ENCODE results near the gene HECTD1. TPM values are rescaled to one million over a fixed set of nuclear protein-coding genes. Genes with fewer than 3 reads are reported as not detected.
"Not testable (repeated sequence)": the region's sequence is repeated elsewhere in the genome, so short reads cannot be mapped to it uniquely, and the experiment has no call there.

The HECTD1 gene
- total RNA-seq, 1 experiment from 2014 or later, result 75.3 TPM

- DNase-seq (ENCODE audit: low spot score), result no peak
Observed at GRCh38 chr14:31154956-31155355, 52.6 kb downstream of the HECTD1 start.

GRCh38 chr14:31142455-31143087 lies 65.0 kb downstream of the HECTD1 start:
- no peak for DNase-seq (ENCODE audit: low spot score)

- no peak for DNase-seq (ENCODE audit: low spot score)
Observed at GRCh38 chr14:31139301-31139847, 68.2 kb downstream of the HECTD1 start.

GRCh38 chr14:31138301-31138700 lies 69.3 kb downstream of the HECTD1 start:
- DNase-seq (ENCODE audit: low spot score), result no peak

GRCh38 chr14:31137214-31137889 lies 70.2 kb downstream of the HECTD1 start:
- DNase-seq (ENCODE audit: low spot score), result no peak

DNA sequence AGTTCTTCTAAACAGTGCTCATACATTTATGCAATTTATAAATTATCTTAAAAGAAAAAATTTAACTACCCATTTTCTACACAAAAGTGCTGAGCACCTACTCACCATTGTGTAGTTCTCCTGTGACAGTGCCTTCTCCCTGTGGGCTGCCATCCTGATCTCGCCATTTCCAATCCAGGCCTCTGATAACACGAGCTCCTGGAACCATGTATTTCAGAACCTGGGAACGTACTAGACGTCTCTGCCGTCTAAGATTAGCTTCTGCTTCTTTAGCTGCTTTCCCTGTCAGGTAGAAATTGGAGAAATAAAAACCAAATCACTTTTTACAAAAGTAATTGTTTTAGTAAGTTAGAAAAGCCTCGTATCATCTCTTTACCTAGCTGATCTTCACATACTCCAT lies 74.5 kb downstream of the HECTD1 start:
- no peak for DNase-seq (ENCODE audit: low spot score)

DNA sequence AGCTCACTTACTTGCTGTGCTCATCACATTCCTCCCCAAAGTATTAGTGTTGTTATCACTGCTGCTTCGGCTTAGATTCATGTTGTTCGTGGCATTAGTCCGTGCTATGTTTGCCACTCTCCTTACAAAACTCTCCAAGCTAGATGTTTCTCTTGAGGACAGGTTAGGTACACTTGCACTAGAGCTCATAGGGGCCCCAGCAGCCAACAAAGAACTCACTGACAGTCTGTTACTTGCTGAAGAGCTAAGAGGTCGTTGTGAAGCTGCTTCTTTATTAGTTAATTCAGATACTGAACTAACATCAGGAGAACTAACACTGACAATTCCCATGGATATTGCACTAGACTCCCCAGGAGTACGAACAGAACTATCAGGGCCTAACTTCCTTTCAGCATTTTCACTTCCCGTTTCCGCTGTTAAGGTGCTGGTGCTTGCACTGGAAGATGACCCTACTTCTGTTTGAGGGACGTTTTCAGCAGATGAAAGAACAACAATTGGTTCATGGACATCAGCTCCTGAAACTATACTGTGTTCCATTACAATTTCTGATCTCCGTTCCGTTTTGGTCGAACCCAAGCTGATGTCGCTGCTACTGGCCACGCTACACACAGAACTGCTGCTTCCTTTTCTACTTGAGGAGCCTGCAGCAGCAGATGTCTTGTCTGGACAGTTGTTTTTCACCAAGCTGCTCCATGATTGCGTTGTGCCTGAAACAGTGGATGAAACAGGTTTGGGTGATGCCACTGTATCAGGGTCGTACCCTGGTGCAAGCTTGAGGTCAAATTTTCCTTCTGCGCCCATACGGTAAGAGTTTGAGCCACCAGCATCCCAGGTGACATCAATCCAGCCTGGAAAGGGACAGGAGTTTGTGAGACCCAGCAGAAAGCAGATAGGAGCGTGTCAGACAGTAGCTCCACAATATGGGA lies 78.7 kb downstream of the HECTD1 start:
- no peak for DNase-seq (ENCODE audit: low spot score)

DNA sequence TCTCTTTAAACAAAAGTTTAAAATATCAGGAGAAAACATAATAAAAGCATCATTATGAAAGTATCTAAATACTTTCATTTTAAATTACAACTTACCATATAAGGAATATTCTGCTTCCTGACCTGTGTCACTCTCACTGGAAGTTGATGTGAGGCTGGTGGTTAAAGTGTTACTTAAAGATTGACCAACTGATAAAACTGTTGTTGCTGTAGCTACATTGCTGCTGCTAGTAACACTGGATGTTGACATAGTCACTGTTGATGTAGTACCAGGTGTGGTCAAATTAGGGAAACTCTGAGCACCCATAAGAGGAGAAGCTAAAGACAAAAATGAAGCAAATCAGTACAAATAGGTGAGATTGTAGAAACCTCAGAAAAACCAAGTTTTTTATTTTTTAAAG lies 79.9 kb downstream of the HECTD1 start:
- DNase-seq (ENCODE audit: low spot score), result peak; percentile 27

GRCh38 chr14:31126680-31127079 lies 80.9 kb downstream of the HECTD1 start:
- DNase-seq (ENCODE audit: low spot score), result no peak

- no peak for DNase-seq (ENCODE audit: low spot score)
Observed at GRCh38 chr14:31125231-31125630, 82.4 kb downstream of the HECTD1 start.

DNA sequence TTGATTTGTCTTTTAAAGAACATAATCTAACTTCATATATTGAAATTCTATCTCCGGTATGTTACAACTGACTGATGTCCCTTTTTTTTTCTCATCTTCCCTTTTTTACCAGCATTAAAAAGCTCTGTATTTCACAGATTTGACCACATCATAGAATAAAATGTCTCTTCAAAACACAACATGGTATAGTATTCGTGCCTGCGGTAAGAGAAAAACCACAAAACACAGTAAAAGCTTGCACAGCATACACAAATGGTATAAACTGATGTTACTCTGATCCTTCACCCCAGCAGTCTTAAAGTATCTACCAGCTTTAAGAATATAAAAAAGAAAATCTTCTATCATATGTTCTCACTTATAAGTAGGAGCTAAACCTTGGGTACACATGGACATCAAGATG lies 83.4 kb downstream of the HECTD1 start:
- no peak for DNase-seq (ENCODE audit: low spot score)

GRCh38 chr14:31122921-31123320 lies 84.7 kb downstream of the HECTD1 start:
- DNase-seq (ENCODE audit: low spot score), result no peak

DNA sequence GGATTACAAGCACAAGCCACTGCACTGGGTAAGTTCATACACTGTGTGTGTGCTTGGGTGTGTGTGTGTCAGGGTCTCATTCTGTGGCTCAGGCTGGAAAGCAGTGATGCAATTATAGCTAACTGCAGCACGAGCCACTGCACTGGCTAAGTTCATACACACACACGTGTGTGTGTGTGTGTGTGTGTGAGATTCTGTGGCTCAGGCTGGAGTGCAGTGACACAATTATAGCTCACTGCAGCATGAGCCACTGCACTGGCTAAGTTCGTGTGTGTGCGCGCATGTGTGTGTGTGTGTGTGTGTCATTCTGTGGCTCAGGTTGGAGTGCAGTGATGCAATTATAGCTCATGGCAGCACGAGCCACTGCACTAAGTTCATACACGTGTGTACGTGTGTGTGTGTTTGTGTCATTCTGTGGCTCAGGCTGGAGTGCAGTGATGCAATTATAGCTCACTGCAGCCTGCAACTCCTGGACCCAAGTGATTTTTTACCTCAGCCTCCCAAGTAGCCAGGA lies 85.4 kb downstream of the HECTD1 start:
- no peak for DNase-seq (ENCODE audit: low spot score)

DNA sequence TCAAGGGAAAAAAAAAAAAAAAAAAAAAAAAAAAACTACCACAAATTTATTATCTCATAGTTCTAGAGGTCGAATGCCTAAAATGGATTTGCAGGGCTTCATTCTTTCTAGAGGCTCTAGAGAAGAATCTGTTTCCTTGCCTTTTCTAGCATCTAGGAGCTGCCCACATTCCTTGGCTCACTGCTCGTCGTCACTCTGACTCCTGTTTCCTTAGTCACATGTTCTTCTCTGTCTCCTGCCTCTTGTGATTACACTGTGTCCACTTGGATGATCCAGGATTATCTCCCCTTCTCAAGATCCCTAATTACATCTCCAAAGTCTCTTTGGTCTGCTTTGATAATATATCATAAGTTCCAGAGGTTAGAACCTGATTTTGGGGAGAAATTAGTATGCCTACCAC lies 88.7 kb downstream of the HECTD1 start:
- no peak for DNase-seq (ENCODE audit: low spot score)

- no peak for DNase-seq (ENCODE audit: low spot score)
Observed at GRCh38 chr14:31113794-31114193, 93.8 kb downstream of the HECTD1 start.

GRCh38 chr14:31110872-31111271 lies 96.7 kb downstream of the HECTD1 start:
- no peak for DNase-seq (ENCODE audit: low spot score)

GRCh38 chr14:31109257-31109656 lies 98.3 kb downstream of the HECTD1 start:
- no peak for DNase-seq (ENCODE audit: low spot score)

DNA sequence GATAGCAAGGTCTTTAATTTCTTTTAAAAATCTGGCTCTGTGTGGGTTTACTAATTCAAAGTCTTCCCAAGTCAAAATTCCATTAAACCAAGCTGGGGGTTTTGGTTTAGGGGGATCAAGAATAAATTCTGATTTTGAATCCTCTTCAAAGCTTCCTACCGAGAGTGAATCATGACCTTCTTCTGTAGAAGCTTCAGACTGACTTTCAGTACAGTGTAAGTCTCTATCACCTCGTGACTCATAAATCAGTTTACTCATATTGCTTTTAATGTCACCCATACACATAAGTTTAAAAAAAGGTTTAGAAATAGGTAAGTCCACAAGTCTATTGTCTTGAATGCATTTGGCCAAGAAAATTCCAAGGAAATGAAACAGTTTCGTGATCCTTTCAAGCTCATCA lies 100.8 kb downstream of the HECTD1 start:
- DNase-seq (ENCODE audit: low spot score), result no peak

GRCh38 chr14:31097081-31097480 lies 110.5 kb downstream of the HECTD1 start:
- no peak for DNase-seq (ENCODE audit: low spot score)

DNA sequence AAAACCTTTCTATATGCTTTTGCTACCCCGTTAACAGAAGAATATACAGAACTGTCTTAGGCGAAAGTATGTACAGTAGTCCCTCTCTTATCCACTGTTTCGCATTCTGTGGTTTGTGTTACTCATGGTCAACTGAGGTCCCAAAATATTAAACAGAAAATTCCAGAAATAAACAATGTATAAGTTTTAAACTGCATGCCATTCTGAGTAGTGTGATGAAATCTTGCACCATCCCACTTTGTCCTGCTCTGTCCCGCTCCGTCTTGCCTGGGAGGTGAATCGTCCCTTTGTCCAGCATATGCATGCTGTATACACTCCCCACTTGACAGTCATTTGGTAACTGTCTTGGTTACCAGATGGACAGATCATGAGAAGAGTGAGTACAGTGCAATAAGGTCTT lies 111.3 kb downstream of the HECTD1 start:
- no peak for DNase-seq (ENCODE audit: low spot score)

DNA sequence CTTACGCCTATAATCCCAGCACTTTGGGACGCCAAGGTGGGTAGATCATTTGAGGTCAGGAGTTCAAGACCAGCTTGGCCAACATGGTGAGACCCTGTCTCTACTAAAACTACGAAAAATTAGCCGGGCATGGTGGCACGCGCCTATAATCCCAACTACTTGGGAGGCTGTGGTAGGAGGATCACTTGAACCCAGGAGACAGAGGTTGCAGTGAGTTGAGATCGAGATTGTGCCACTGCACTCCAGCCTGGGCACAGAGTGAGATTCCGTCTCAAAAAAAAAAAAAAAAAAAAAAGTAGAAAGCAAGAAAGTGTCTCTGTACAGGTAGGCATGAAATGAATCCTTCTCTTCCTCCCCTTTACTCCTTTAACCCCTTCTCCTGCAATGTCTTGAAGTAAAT lies 111.8 kb downstream of the HECTD1 start:
- not testable (repeated sequence) for DNase-seq (ENCODE audit: low spot score)

Data from HT-29 (cell line).